ENCODE results near the gene CYP8B1. TPM values are rescaled to one million over a fixed set of nuclear protein-coding genes. Genes with fewer than 3 reads are reported as not detected.

CYP8B1 gene
- total RNA-seq, 4 donors from 2014 or later: not detected

GRCh38 chr3:42841332-42841731, 34.3 kb downstream of the CYP8B1 start:
- peak overlapping the region in 3 of 4 donors; percentile 12 to 89 (median 84) for H3K27ac ChIP-seq
- H3K27me3 ChIP-seq: no peaks in the 10 kb centered on the region
- whole genome bisulfite sequencing, 2 donors: 57 to 70% methylated on average over 1 of the region's 1 CpG
- H3K4me3 ChIP-seq: no peak overlapping the region
- H3K4me1 ChIP-seq: peaks cover 0 to 61% (median 14%) of the 10 kb centered on the region in 4 donors
- DNase-seq (ENCODE audit: low spot score in 2 of 2): no peak
- no peaks in the 10 kb centered on the region for H3K9me3 ChIP-seq
- no peaks in the 10 kb centered on the region for H3K36me3 ChIP-seq
- TF ChIP-seq POLR2A (IDR thresholded peaks at IDR 0.05): no peak

GRCh38 chr3:42839616-42840015, 36.1 kb downstream of the CYP8B1 start:
- no peaks in the 10 kb centered on the region for H3K36me3 ChIP-seq
- WGBS, 2 donors: 37 to 40% methylated on average over 7 of the region's 7 CpGs
- H3K27me3 ChIP-seq: no peaks in the 10 kb centered on the region
- no peaks in the 10 kb centered on the region for H3K9me3 ChIP-seq
- DNase-seq (ENCODE audit: low spot score in 2 of 2): peak in 1 of 2 donors; percentile 82
- H3K27ac ChIP-seq: peak overlapping the region in 2 of 4 donors; percentile 28 to 65
- TF ChIP-seq EP300 (IDR thresholded peaks at IDR 0.05) (peak in 1 of 2 donors; percentile 35), CTCF (IDR thresholded peaks at IDR 0.05) (peak; percentile 71 to 91 (median 78)), POLR2A (IDR thresholded peaks at IDR 0.05) (no peak)
- peaks cover 0 to 45% (median 6%) of the 10 kb centered on the region in 4 donors for H3K4me1 ChIP-seq
- peak overlapping the region in 1 of 4 donors; percentile 18 for H3K4me3 ChIP-seq

- Histone ChIP-seq H3K4me3 (no peak overlapping the region), H3K27ac (peak overlapping the region in 1 of 4 donors; percentile 65), H3K9me3 (no peaks in the 10 kb centered on the region), H3K36me3 (no peaks in the 10 kb centered on the region), H3K4me1 (peaks cover 0 to 36% (median 3%) of the 10 kb centered on the region in 4 donors), H3K27me3 (no peaks in the 10 kb centered on the region)
- DNase-seq (ENCODE audit: low spot score in 2 of 2): no peak
- TF ChIP-seq POLR2A (IDR thresholded peaks at IDR 0.05) (no peak), EP300 (IDR thresholded peaks at IDR 0.05) (no peak), CTCF (IDR thresholded peaks at IDR 0.05) (no peak)
- 85 to 86% methylated on average over 4 of the region's 4 CpGs for WGBS, 2 donors
These were observed 37.1 kb downstream of the CYP8B1 start for GRCh38 chr3:42838571-42838970.

- WGBS, 2 donors: 84 to 90% methylated on average over 5 of the region's 5 CpGs
These were observed 39.2 kb downstream of the CYP8B1 start for GRCh38 chr3:42836150-42837123.

GRCh38 chr3:42831321-42831713, 44.4 kb downstream of the CYP8B1 start:
- DNase-seq (ENCODE audit: low spot score in 2 of 2): peak; percentile 66 to 82
- H3K27me3 ChIP-seq: no peaks in the 10 kb centered on the region
- H3K36me3 ChIP-seq: no peaks in the 10 kb centered on the region
- H3K4me3 ChIP-seq: no peak overlapping the region
- H3K27ac ChIP-seq: peak overlapping the region in 1 of 4 donors; percentile 18
- WGBS, 2 donors: 18 to 24% methylated on average over 3 of the region's 3 CpGs
- peaks cover 0 to 13% (median 4%) of the 10 kb centered on the region in 4 donors for H3K4me1 ChIP-seq
- peak; percentile 61 to 84 (median 76) for TF ChIP-seq CTCF (IDR thresholded peaks at IDR 0.05)
- peak in 1 of 2 donors; percentile 33 for TF ChIP-seq EP300 (IDR thresholded peaks at IDR 0.05)
- TF ChIP-seq POLR2A (IDR thresholded peaks at IDR 0.05): no peak
- H3K9me3 ChIP-seq: no peaks in the 10 kb centered on the region

More at GRCh38 chr3:42836150-42837123, 39.2 kb downstream of the CYP8B1 start:
- Histone ChIP-seq H3K4me1 (peaks cover 0 to 24% (median 3%) of the 10 kb centered on the region in 4 donors), H3K9me3 (no peaks in the 10 kb centered on the region), H3K36me3 (no peaks in the 10 kb centered on the region), H3K4me3 (no peak overlapping the region), H3K27ac (no peak overlapping the region), H3K27me3 (no peaks in the 10 kb centered on the region)
- TF ChIP-seq POLR2A (IDR thresholded peaks at IDR 0.05) (no peak), CTCF (IDR thresholded peaks at IDR 0.05) (no peak), EP300 (IDR thresholded peaks at IDR 0.05) (no peak)
- DNase-seq (ENCODE audit: low spot score in 2 of 2): no peak

Measured in tibial nerve (tissue), 4 donors.